Measurements from ENCODE around the gene HSD3B7. TPM values are rescaled to one million over a fixed set of nuclear protein-coding genes. Genes with fewer than 3 reads are reported as not detected.

Gene HSD3B7
- total and polyA plus RNA-seq, 2 of the 8 experiments (the other 6 are each of a cell fraction or from before 2014, with no cell fraction given) = 2.9 to 6.6 TPM

DNA sequence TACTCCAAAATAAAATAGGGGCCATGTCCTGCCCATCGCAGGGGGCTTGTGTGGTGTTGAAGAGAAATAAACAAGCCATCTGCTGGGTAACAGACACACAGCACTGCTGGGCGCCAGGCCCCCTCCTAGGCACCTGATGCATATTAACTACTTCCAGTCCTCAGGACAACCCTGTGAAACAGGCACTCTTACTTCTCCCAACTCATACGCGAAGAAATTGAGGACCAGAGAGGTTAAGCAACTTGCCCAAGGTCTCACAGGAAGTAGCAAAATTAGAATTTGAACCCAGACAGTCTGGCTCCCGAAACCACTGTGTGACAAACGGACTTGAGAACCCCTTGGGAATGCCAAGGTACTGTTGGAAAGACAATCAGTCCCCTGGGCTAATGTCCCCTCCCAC, 22.7 kb downstream of the HSD3B7 start:
- no peak for FAIRE-seq
- CTCF ChIA-PET (ENCODE audit: partially characterized antibody) = interaction anchor here (1.4 to 3.9 kb wide), 3 partner anchors 22 to 94 kb away, joined by 5 to 21 read pairs (median 7); partner anchors contain the start of gene HSD3B7

More for the DNA sequence above, 22.7 kb downstream of the HSD3B7 start:
- Histone ChIP-seq H4K8ac (ENCODE audit: extremely low read depth, insufficient read depth, low read length) (no peak overlapping the region), H2BK12ac (ENCODE audit: low read depth, low read length) (no peak overlapping the region), H4K91ac (replicated peaks; ENCODE audit: insufficient read length, low read length) (no peak overlapping the region), H2BK15ac (ENCODE audit: low read length) (no peak overlapping the region), H4K20me1 (replicated peaks in 1 of 2; ENCODE audit: control insufficient read depth in 1 of 2, insufficient read depth in 2 of 2, low read length in 2 of 2) (peaks cover 0 to 4% of the 10 kb centered on the region in 2 experiments), H2BK120ac (replicated peaks; ENCODE audit: low read depth, low read length) (no peak overlapping the region), H3K14ac (ENCODE audit: insufficient read length) (no peak overlapping the region), H3K9ac (replicated peaks in 1 of 4; ENCODE audit: extremely low read depth in 1 of 4, low read depth in 3 of 4, low read length in 3 of 4) (no peak overlapping the region), H3K4ac (replicated peaks; ENCODE audit: insufficient read length, low read depth, low read length) (no peak overlapping the region), H3K23me2 (ENCODE audit: low read depth, low read length) (peaks cover 1% of the 10 kb centered on the region; the same call in 1 of the 2 replicates), H3K79me2 (ENCODE audit: control insufficient read depth in 1 of 2, insufficient read depth in 2 of 2, low read length in 2 of 2) (peaks cover 0 to 4% of the 10 kb centered on the region in 2 experiments; a peak in 1 of 4 replicates), H2AFZ (ENCODE audit: low read length) (no peak overlapping the region), H3K56ac (replicated peaks; ENCODE audit: insufficient read length, low read depth, low read length) (no peak overlapping the region), H2AK5ac (ENCODE audit: low read depth, low read length) (no peak overlapping the region), H3K9me3 (ENCODE audit: insufficient read depth in 2 of 2, low read depth in 1 of 2, low read length in 1 of 2) (no peaks in the 10 kb centered on the region), H2BK5ac (ENCODE audit: low read depth, low read length) (no peak overlapping the region), H3K18ac (ENCODE audit: extremely low read depth, low read length) (no peak overlapping the region), H3K27ac (ENCODE audit: low read depth, low read length) (no peak overlapping the region), H3K4me2 (ENCODE audit: insufficient read depth in 1 of 2, low read depth in 2 of 2, low read length in 2 of 2) (peak overlapping the region in 1 of 2 experiments; percentile 31; a peak in 1 of 4 replicates), H3K36me3 (ENCODE audit: control insufficient read depth in 2 of 4, insufficient read depth in 4 of 4, low read length in 3 of 4) (no peaks in the 10 kb centered on the region), H2BK20ac (ENCODE audit: low read length) (no peak overlapping the region), H3K79me1 (ENCODE audit: low read depth, low read length) (0 out of 2 replicates have a peak, but pooled peaks cover 6% of the 10 kb centered on the region), H3K4me1 (replicated peaks in 1 of 4; ENCODE audit: control insufficient read depth in 3 of 4, insufficient read depth in 4 of 4, low read length in 3 of 4) (peaks cover 4 to 18% (median 6%) of the 10 kb centered on the region in 4 experiments), H3K23ac (ENCODE audit: insufficient read length) (no peak overlapping the region), H3K27me3 (replicated peaks in 1 of 4; ENCODE audit: control insufficient read depth in 3 of 4, extremely low read depth in 1 of 4, insufficient read depth in 3 of 4, low read length in 3 of 4) (no peaks in the 10 kb centered on the region; a peak in 2 of 7 replicates), H4K5ac (ENCODE audit: insufficient read length, low read depth, low read length) (no peak overlapping the region), H3K4me3 (ENCODE audit: extremely low read depth in 1 of 4, insufficient read depth in 2 of 4, low read depth in 3 of 4, low read length in 4 of 4) (no peak overlapping the region)
- 79% methylated on average over 6 of the region's 6 CpGs; no CpG with 5 or more reads in 1 of the 2 experiments for WGBS, 2 experiments (ENCODE audit: extremely low coverage in 1 of 2, insufficient coverage in 1 of 2, insufficient read length in 1 of 2, insufficient replicate concordance in 2 of 2, low coverage in 1 of 2, low lambda C conversion rate in 2 of 2, missing lambda C conversion rate in 1 of 2)
- DNase-seq (ENCODE audit: low read depth in 1 of 2, low spot score in 2 of 2) = no peak
- POLR2A ChIA-PET (ENCODE audit: partially characterized antibody) = interaction anchor here (1.0 kb wide), 1 partner anchor 17 kb away, joined by 3 read pairs; no protein-coding TSS in a partner anchor
- no peak for TF ChIP-seq HDAC2 (IDR thresholded peaks at IDR 0.05; ENCODE audit: borderline replicate concordance in 1 of 2, low read depth in 2 of 2, low read length in 2 of 2)
- TF ChIP-seq KDM1A (IDR thresholded peaks at IDR 0.05; ENCODE audit: borderline replicate concordance, low read length) = peak; percentile 49; the same call in 1 of the 2 replicates
- TF ChIP-seq JUN (IDR thresholded peaks at IDR 0.05; ENCODE audit: low read depth, low read length) = no peak
- no peak for TF ChIP-seq NANOG (IDR thresholded peaks at IDR 0.05; ENCODE audit: insufficient read depth, low read depth, low read length, poor library complexity, severe bottlenecking)
- TF ChIP-seq EP300 (IDR thresholded peaks at IDR 0.05; ENCODE audit: borderline replicate concordance in 1 of 2, low read depth in 2 of 2, low read length in 2 of 2) = no peak
- no peak for TF ChIP-seq SRF (IDR thresholded peaks at IDR 0.05; ENCODE audit: low read depth, low read length)
- no peak for TF ChIP-seq MAFK (IDR thresholded peaks at IDR 0.05; ENCODE audit: low read depth, low read length)
- no peak for TF ChIP-seq ZNF274 (IDR thresholded peaks at IDR 0.05; ENCODE audit: borderline replicate concordance, extremely low read depth, low read length)

Measured in H1 (cell line).